Hepatic stellate cell (primary cell): ENCODE data around the gene DLGAP3.

ENCODE experiments used
- DNase-seq: peaks from one replicate; pipeline ENCODE4 v3.0.0; 2011; ENCODE audit warnings: low spot score

Gene DLGAP3

DNA sequence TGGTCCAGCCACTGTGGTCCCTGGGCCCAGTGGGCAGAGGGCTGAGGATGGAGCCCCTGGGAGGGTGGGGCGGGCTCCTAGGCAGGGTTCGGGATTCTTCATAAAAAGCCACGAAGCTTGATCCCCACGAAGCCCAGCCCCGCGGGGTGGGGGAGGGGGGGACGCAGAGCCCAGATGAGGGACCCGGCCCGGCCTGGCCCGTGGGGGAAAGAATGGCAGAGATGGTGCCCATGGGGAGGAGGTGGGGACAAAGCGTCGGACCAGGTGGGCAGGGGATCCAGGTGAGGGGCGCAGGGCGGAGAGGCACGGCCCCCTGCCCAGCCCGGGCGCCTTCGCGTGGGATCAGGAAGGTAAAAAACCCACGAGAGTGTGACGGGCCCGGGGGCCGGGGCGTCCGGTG is 63.9 kb downstream of the DLGAP3 start:
- DNase-seq: no peak

DNA sequence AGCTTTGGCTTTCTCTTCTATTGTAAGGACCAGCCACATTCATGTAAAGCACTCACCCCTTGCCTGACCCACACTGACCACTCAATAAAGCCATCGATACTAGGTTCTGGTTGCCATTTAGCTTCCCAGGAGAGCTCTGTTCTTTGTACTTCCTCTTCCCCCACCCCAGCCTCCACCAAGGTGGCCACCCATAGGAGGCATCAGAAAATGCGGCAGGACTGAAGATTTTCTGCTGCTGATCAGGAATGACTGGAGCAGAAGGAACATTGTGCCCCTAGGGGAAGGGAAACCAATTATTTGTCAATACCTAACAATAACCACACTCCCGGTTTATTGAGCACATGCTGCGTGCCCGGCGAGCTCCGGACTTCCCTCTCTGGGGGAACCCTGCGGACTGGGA is 64.7 kb downstream of the DLGAP3 start:
- DNase-seq: no peak

DNA sequence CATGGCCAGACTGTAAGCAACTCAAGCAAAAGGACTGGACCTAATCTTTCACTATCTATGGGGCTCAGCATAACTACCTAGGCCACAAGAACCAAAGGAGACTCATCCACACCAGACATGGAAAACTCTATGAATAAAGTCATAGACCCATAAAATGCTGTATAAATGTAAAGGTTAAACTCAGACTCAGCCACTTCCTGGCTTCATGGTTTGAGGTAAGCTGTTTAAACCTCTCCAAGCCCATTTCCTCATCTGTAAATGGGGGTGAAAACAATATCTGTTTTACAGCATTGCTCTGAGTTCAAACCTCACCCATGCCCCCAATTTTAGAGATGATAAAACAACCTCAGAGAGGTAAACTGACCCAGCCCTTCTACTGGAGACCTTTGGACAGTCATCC is 65.9 kb downstream of the DLGAP3 start:
- no peak for DNase-seq

DNA sequence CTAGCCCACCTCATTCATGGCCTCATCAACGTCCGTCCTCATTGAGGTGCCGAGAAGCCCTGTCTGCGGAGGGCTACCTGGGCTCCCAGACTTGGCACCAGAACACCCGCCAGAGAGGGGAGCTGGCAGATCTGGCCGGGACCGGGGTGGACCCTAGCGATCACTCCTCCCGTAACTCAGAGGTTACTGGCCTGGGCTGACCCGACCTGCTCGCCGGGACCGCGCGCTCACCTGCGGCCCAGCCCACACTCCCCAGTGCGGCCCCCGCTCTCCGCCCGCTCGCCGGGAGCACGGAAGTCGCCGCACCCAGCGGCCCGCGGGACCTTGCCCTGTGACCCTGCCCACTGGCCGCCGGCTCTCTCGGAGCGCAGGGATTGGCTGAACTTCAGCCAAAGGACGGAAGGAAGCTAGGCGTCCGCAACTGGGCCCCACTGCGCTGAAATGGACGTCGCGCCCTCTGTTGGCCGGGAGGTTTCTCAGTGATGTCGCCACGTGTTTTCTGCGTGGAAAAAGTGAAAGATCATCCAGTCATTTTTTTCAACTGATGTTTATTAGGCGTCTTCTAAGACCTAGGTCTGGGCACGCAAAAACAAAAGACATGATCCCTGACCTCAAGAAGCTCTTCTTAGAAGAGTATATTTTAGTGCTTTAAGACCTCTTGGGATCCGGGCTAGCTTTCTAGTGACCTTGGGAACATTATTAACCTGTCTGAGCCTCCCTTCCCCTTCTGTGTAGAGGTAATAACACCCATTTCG is 69.8 kb downstream of the DLGAP3 start, which contains the start of gene SMIM12:
Gene SMIM12 (minus strand): TSS at position 304 of the 755 bp plus-strand sequence. CDS start 3,772 bp downstream, outside the sequence.
- DNase-seq: peak; percentile 99

DNA sequence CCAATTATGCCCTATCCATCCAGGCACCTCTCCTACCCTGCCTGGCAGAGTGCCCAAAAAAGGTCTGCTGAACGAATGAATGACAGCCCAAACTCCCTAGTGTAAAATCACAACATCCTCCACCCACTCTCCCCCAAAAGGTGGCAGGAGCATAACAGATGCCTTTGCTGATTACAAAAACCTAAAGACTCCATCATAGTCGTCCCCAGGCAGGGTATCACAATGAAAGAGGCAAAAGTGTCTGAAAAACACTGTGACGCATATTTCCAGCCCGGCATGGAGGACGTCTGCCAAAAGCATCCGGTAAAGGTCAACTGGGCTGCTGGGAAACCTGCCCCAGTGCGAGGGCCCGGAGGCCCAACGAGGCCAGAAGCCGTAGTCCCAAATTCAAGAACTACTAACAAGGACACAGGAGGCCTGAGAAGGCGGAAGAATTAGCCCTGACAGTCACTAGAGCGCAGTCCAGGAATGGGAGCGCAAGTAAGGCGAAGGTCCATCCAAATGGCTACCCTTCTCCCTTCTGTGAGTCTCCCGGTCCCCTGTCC is 70.5 kb downstream of the DLGAP3 start:
- DNase-seq: peak; percentile 62

DNA sequence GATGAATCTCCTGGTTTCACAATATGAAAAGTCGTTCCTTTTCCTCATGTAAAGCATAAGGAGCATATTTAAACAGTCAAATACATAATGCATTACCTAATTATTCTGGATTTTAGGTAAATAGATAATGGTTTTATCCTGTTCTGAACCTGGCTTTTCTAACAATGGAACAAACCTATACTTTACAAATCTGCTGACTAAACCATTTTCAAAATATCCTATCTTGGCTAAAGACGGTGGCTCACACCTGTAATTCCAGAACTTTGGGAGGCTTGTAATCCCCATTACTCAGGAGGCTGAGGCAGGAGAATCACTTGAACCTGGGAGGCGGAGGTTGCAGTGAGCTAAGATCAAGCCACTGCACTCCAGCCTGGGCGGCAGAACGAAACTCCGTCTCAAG is 72.8 kb downstream of the DLGAP3 start:
- no peak for DNase-seq

DNA sequence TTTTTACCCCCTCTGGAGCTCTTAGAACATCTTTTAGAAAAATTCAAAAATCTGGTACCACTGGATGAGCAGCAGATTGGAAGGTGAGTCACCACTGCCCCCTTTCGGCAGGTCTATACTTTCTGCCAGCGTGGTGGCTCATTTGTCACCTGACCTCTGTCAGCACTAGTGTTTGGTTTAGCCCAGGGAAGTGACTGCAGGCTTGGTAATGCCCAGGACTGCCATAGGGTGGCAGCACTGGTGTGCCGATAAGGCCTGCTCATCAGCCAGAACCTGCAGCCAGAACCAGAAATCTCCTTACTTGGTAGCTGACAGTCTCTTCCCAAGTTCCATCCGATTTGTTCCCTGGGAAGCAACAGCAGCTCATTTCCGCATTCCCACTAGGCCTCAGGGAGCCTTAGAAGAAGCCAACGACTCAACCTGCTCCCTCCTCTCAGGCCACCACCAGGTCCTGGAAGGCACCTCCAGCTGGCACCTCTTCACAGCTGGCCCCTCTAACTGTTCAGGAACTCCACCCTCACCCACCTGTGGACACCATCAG is 76.7 kb downstream of the DLGAP3 start:
- peak; percentile 93 for DNase-seq

DNA sequence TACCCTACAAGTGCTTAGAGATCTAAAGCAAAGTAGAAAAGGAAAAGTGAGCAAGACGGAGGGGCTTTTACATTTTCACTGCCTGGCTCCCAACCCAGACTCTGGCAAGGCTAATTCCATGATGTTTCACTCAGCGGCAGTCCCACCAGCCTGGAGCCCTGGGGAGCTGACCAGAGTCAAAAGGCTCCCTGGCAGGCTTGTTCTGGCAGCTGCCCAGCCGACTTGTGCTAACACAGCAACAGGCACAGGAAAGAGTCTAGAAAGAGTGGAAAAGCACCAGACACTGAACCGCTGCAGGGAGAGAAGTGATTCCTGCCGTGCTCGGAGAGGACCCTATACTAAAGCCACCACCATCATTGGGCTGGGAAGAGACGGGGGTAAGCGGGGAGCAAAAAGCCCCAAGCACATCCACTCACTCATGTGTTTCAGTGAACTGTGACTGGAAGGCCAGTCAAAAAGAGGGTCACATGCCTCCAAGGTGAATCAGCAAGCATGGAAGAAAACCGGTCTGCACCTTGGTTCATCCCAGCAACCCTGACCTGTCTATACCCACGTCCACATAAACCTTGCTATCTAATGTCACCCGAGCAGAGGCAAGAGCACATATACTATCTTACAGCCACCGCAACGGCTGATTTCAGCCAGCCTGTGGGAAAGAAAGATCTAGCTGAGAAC is 77.9 kb downstream of the DLGAP3 start:
- DNase-seq: peak; percentile 55

DNA sequence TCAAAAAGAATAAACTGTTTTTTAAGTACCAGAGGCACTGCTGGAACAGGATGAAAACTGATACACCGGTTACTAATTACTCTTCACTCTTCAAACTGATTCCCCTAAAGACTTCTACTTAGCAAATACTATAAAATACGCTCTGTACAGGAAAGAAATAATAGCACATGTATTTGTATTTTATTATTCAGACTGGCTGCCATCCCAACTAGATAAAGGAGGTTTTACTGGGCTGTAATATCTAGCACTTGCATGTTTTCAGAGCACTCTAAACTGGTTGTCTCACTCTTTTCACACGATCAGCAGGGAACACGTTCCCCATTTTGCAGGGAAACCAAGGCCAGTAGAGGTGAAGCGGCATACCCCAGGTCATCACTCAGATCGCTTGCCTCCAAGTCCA is 79.1 kb downstream of the DLGAP3 start:
- DNase-seq: no peak

DNA sequence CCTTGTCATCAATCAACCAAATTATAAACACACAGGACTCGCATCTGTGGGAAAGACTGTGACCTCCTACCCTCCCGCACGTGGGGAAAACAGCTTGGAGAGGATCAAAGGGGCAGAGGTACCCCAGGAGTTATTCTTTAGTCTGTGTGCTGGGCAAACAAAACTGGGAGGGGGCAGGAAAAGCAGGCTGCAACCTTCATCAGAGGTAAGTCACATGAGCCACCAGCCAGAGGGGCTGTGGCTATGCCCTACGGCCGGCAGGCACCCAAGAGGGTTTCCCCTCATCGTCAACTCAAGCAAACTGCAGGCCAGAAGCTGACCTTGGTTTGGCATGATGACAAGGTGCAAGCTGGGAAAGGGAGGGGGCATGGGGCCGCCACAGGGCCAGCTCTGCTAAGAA is 82.4 kb downstream of the DLGAP3 start:
- no peak for DNase-seq

DNA sequence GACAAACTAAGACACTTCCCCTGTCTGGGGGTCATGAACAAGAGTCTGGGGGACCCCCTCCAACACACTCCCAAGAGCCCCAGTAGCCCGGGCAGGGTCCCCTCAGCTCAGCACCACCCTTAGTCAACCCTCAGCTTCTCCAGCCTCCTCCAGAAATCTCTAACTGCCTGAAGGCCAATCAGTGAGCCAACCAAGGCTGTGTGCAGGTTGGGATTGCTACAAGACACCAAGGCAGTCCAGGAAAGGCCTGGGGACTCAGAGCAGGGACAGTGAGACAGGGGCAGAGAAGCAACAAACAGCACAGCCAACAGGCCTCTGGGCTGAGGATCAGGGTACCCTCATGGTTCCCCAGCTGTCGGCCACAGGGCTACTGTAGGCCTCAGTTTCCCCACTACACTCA is 83.2 kb downstream of the DLGAP3 start:
- DNase-seq: no peak

DNA sequence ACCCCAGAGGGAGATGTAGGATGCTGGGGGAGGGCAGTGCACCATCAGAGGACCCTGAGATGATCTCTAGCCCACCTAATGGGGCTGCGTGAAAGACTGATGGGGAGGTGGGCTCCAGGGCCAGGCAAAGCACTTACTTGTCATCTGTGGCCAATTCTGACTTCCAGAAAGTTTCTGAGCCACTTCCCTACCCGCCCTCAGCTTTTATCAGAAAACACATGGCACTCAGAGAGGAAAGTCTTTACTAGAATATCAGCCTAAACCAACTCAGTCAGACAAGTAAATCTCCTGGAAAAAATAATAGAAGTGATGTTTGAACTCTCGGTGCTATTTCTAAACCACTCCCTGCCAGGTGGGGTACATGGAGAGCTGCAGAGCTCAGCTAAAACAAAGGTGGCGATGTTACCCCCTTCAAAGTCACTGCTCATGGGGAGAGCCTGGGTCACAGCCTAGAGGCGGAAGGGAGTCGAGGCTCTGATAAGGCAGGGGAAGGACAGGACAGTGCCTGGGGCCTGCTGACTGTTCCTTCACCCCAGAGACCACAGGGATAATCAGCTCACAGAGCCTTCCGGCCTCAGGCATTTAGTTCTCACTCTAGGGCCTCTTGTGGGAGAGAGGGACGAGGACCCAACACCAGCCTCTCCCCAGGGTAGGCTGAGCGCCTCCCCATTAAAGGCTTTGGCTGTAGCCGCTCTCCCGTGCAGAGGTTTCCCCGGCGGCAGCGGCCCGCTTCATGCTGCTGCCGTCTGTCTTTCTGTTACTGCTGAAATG is 84.1 kb downstream of the DLGAP3 start:
- DNase-seq: no peak

DNA sequence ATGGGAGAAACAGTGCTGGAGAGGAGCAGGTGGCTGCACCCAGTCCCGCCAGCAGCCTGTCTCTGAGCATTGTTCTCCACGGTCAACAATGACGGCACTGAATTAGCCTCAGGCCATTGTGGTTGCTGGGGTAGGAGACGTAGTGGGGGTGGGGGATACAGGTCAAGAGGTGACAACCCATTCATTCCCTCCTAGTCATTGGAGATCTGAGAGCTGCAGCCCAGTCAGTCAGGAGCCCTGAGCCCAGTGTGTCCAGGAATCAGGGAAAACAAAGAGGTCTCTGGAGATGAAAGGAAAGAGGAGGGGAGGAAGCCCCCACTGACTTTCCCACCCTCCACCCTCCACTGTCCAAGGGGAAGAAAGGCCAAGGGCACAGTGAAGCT is 85.2 kb downstream of the DLGAP3 start:
- no peak for DNase-seq

DNA sequence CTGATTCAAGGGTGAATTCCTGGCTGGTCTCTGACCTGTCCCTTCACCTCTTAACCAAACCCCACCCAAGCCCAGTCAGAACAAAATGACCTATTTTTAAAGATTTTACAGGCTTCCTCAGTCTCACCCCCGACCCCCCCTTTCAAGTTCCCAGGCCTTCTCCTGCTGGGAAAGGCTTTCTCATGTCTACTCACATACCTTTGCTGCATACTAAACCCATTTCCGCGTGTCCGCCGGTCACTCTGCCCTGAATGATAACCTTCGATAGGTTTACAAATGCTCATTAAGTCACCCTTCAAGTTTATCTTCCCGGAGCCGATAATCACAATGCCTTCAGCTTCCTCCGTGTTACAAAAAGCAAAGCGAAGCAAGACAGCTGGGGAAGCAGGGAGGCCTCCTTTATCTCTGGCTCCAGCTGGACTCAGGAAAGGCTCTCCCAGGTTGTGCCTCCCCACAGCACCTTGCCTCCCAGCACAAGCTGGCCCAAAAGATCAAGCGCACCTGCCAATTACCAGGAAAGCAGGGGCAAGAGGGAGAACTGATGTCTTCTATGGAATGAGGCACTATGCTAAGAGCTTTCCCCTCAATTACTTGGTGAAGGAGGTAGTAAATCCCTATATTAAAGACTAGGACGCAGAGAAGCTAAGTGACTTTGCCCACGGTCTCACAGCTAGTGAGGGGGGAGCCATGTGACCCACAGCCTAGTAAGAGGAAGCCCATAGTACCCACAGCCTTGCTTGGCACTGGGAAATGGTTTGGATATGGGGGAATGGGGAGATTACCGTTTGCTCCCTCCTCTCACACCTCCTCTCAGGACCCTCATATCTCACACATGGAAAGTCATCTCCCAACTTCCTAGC is 85.8 kb downstream of the DLGAP3 start:
- DNase-seq: no peak

DNA sequence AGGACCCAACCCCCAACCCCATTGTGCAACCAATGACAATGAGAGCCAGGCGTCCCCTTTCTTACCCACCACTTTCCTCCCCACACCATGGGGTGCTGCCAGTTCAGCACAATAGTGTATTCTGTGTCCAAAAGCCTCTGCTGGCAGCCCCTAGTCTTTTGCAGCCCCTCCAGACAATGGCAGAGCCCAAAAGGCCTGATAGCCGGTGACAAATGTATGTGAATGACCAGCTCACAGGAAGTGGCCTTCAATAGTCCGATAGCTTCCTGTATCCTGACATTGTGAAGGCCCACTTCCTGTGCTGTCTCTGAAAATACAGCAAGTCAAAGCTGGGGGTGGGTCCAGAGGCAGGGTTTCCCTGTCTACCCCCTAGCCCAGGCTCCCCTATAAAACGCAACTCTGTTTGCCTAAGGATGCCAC is 86.5 kb downstream of the DLGAP3 start:
- DNase-seq: no peak

DNA sequence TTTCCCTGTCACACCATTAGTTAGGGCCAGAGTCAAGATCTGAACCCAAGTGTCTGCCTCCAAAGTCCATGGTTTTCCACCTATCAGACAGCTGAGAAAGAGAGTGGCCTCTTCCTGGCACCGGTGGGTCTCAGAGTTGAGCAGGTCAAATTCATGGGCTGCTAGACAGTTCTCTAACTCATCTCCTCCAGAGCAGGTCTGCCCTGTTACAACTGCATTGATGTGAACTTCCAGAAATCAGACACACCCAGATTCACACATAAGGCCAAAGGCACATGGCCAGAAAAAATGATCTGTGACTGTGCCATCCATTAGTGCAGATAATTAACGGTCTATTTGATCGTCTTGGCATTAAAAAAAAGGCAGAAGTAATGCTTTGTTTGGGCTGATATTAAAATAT is 87.4 kb downstream of the DLGAP3 start:
- DNase-seq: no peak

DNA sequence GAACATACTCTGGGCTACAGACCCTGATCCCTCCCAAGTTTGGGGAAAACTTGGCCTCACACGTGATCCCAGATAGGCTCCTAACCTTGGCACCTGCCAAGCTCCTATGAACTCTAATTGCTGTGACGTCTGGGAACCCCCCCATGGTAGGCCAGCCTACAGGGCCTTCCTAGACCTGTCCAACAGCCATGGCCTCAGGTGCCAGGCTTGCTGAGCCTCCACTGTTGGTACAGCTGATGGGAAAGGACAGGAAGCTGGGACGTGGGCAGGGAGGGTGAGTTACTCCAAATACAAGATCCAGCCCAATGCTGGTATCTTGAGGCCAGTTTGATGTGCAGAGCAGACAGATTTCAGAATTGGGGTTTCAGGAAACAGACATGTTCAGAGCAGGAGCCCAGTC is 89.0 kb downstream of the DLGAP3 start:
- DNase-seq: no peak

DNA sequence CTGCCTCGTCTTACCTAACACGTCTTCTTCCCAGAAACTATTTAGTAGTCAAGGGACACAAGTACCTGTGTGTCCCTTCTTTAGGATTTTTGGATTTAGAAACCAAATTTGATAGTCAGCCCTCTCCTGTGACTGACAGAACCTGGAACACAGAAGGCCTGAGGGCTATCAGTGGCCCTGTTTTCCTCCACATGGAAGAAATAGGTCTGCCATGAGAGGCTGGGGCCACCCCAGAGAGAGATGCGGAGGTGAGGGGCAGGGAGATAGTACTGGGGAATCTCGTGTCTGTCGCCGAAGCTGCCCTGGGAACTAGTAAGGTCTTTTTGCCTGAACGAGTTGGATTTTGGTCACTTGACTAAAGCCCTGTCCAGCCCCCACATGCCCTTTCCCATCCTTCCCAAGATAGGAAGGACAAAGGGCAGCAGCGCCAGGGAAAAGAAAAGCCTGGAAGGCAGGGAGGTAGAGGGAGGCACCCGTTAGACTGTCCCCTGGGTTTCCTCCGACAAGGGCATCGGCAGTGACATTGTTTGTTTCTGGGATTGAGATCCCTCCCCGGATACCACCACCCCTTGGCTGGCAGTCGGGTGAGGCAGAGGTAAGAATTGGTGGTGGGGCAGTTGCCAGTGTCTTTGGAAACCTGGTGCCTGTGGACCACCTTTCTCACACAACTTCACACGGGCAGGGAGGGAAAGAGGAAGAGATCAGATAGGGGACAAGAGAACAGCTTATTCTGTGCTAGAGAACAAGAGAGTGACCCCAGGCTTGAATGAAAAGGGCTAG is 89.7 kb downstream of the DLGAP3 start:
- DNase-seq: no peak

DNA sequence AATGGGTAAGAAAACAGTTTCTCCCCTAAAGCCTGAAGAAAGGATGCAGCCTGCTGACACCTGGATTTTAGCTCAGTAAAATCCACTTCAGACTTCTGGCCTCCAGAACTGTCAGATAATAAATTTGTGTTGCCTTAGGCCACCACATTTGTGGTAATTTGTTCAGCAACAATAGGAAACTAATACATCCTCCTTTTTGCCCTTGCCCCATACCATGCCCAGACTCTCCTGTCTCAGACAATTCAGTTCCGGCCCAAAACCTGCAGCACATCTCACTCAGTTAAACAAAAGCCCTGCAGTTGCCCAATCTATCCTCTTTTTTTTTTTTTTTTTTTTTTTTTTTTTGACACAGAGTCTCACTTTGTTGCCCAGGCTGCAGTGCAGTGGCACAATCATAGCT is 95.7 kb downstream of the DLGAP3 start:
- DNase-seq: no peak

DNA sequence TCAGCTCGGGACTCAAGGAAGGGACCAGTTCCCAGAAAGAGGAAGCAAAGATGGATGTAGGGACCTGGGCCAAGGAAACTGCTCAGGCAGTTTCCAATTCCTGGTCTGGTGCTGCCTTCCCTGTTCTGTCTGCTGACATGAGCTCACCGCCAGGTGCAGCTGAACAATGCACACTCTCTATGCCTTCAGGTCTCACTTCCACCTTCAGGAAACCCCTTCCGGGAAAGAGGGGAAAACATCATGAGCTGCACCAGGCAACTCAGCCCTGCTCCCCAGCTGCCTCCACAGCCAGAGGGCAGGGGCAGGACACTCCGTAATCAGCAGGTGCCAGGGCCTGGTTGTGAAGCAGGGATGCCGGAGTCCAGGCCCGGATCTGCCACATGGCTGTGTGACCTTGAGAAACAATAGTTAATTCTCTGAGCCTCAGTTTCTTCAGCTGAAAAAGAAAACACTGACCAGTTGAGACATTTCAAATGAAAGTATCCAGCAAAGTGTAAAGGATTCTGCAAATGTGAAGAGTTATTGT is 97.7 kb downstream of the DLGAP3 start:
- no peak for DNase-seq
